A172 (cell line): Measurements from ENCODE around the gene PROSER1. TPM values are rescaled to one million over a fixed set of nuclear protein-coding genes. Genes with fewer than 3 reads are reported as not detected.
"Not testable (repeated sequence)": the region's sequence is repeated elsewhere in the genome, so short reads cannot be mapped to it uniquely, and the experiment has no call there.

ENCODE experiments used
- DNase-seq: peaks from one replicate; pipeline ENCODE4 v3.0.0-alpha.2; 2015; ENCODE audit warnings: low spot score
- total RNA-seq: library from RNA; depleted of rRNA; stranded (reverse); fragments of >200 nt; shearing (Covaris generic); gene quantifications from 2 replicates; pipeline ENCODE4 v1.2.3, GENCODE V29; 2014

The PROSER1 gene
- total RNA-seq, 1 experiment from 2014 or later, result 9.7 TPM

DNA sequence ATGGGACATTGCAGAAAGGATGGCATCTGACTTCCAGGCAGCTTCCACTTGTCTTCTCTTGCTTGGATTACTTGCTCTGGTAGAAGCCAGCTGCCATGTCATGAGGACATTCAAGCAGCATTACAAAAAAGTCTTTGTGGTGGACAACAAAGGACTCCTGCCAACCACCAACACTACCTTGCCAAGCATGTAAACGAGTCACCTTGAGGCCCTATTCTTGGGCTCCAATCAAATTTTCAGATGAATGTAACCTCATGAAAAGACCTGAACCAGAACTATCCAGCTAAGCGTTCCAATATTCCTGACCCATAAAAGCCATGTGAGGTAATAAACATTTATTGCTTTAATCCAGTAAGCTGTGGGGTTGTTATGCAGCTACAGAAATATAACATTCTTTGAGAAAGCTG, 12.5 kb downstream of the PROSER1 start:
- DNase-seq, result no peak

DNA sequence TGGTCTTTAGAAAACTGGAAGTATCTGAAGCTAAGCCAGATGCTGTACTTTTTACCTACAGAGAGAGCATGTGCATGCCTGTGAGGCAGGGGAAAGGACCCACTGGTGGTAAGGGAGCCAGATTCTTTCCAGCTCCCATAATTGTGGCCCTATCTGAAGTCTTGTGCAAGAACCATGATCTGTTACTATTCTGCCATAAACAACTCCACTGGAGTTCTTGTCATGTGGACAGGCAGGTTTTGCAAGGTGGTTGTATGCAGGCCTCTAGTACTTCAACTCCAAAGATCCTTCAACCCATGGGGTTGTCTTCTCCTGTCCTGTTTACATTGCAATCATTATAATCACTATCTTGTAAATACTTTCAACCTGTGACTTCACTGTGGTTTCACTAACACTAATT, 14.1 kb downstream of the PROSER1 start:
- no peak for DNase-seq

DNA sequence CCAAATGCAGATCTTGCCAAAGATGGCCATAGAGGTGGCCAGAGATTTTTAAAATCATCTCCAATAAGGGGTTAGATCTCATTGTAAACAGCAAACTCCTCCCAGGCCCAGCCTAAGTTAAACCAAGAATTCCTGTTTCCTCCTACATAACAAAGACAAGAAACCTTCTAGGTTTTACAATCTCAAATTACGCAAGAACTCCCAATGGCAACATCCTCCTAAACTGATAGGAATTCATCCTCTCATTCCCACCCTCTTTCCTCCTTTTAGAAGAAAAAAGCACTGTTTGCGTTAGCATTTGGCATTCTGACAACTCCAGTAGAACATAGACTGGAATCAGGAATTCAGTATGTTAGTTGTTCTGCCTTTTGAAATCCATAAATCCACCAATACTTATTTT, 14.6 kb downstream of the PROSER1 start:
- no peak for DNase-seq

GRCh38 chr13:39020853-39021462, 16.9 kb downstream of the PROSER1 start:
- DNase-seq, result no peak

- peak; percentile 13 for DNase-seq
Observed at GRCh38 chr13:39016787-39017186, 21.1 kb downstream of the PROSER1 start.

- DNase-seq, result no peak
Observed at GRCh38 chr13:39016087-39016486, 21.8 kb downstream of the PROSER1 start.

GRCh38 chr13:39013462-39013861, 24.4 kb downstream of the PROSER1 start:
- no peak for DNase-seq

DNA sequence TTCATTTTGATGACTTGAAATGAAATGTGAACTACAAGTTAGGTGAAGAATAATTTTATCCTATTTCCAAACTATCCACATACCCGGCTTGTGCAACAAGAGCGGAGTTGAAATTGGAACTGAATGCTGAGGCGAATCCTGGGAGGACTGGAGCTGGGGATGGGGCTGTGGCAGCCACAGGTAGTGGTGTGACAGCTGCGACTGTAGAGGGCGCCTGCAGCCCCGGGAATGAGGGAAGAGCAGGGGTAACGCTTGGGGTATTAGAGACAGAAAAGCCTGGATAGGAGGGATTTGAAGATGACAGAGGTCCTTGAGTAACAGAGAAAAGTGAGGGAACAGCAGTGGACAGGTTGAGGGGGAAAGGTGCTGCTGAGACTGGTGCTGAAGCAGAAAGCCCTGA, 25.3 kb downstream of the PROSER1 start:
- no peak for DNase-seq

- DNase-seq, result not testable (repeated sequence)
Observed at GRCh38 chr13:39006371-39007111, 31.3 kb downstream of the PROSER1 start.

- DNase-seq, result no peak
Observed at GRCh38 chr13:38998739-38999138, 39.1 kb downstream of the PROSER1 start.

GRCh38 chr13:38993381-38993780, 44.5 kb downstream of the PROSER1 start:
- DNase-seq, result no peak

GRCh38 chr13:38990693-38991092, 47.2 kb downstream of the PROSER1 start, which contains the start of gene STOML3:
Gene STOML3, minus strand, starts transcription at chr13:38990831. Its CDS starts 110 bp downstream, at chr13:38990721.
- no peak for DNase-seq

DNA sequence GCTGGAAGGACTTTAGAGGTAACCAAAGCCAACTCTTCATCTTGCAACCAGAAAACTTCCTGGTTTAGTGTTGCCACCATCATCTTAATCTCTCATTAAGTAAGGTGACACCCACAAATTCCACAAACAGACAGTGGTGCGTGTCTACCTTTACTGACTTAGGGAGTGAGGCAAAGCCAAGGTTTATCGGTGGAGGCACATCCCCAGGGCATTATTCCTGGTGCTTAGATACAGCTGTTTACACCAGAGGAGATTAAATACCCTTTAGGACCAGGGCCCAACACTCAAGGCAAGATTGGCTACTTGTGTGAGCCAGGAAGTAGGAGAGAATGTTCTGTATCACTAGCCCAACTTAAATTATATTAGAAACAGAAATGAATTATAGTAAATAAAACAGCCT, 56.8 kb downstream of the PROSER1 start:
- no peak for DNase-seq

DNA sequence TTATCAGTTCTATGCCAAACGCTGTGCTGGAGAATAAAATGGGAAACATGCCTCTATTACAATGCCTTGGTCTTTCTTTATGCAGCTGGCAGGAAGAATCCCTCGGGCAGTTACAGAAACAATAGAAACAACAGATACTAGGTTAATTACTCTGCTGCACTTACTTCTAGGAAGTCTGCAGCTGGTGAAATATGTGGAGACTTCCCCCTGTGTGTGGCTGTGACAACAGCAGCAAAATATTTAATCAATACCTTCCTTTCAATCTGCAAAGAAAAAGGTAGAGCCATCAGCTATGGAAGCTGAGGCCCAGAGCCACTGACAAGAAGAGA, 57.2 kb downstream of the PROSER1 start:
- DNase-seq, result no peak

- DNase-seq, result no peak
Observed at GRCh38 chr13:38979891-38980749, 57.8 kb downstream of the PROSER1 start.

- DNase-seq, result no peak
Observed at GRCh38 chr13:38970380-38971051, 67.4 kb downstream of the PROSER1 start.

GRCh38 chr13:38969187-38969586, 68.7 kb downstream of the PROSER1 start:
- no peak for DNase-seq

GRCh38 chr13:38967446-38967845, 70.4 kb downstream of the PROSER1 start:
- no peak for DNase-seq

- DNase-seq, result no peak
Observed at GRCh38 chr13:38965281-38965680, 72.6 kb downstream of the PROSER1 start.

GRCh38 chr13:38960175-38960574, 77.7 kb downstream of the PROSER1 start:
- no peak for DNase-seq
